PFSK-1 (cell line): ENCODE results near the gene LSAMP.

ENCODE experiments used
- FOXP2 ChIP-seq: optimal IDR thresholded peaks from 2 replicates; pipeline ENCODE3; 2011; ENCODE audit warnings: borderline replicate concordance, control low read depth, inconsistent platforms; ENCODE audit not compliant: insufficient read depth; ENCODE audit errors: extremely low read length, extremely low read depth
- POLR2AphosphoS5 ChIP-seq: IDR thresholded peaks from 2 replicates; pipeline ENCODE4 v1.6.1; 2012; ENCODE audit warnings: low read depth, mild to moderate bottlenecking, control low read depth, low read length, moderate library complexity
- REST ChIP-seq, 2 experiments: IDR thresholded peaks; 2 replicates each; pipeline versions ENCODE4 v1.6.1 to v1.8.0; 2011 to 2012; ENCODE audit warnings: low read depth in 2 of 2, low read length in 2 of 2, control low read depth in 1 of 2, inconsistent platforms in 1 of 2, mild to moderate bottlenecking in 1 of 2, moderate library complexity in 1 of 2; ENCODE audit not compliant: insufficient read depth in 1 of 2
- SIN3A ChIP-seq: IDR thresholded peaks from 2 replicates; pipeline ENCODE4 v1.6.1; 2012; ENCODE audit warnings: mild to moderate bottlenecking, low read length, moderate library complexity, borderline replicate concordance; ENCODE audit not compliant: insufficient read depth
- TAF1 ChIP-seq: IDR thresholded peaks from 2 replicates; pipeline ENCODE4 v1.6.1; 2012; ENCODE audit warnings: low read length, control low read depth, borderline replicate concordance; ENCODE audit not compliant: insufficient read depth

LSAMP gene

GRCh38 chr3:116423374-116423773, 21.9 kb downstream of the LSAMP start:
- TF ChIP-seq REST (IDR thresholded peaks at IDR 0.05; ENCODE audit: insufficient read depth in 1 of 2, low read depth in 2 of 2, low read length in 2 of 2) = no peak
- no peak for TF ChIP-seq POLR2AphosphoS5
- TF ChIP-seq TAF1 = no peak
- TF ChIP-seq FOXP2 = no peak
- TF ChIP-seq SIN3A = no peak

- no peak for TF ChIP-seq REST (IDR thresholded peaks at IDR 0.05; ENCODE audit: insufficient read depth in 1 of 2, low read depth in 2 of 2, low read length in 2 of 2)
- TF ChIP-seq FOXP2 = no peak
- no peak for TF ChIP-seq SIN3A
- no peak for TF ChIP-seq TAF1
- TF ChIP-seq POLR2AphosphoS5 = no peak
These were observed 28.1 kb downstream of the LSAMP start for GRCh38 chr3:116417151-116417550.

- TF ChIP-seq SIN3A (no peak), FOXP2 (no peak), POLR2AphosphoS5 (no peak), TAF1 (no peak), REST (IDR thresholded peaks at IDR 0.05; ENCODE audit: insufficient read depth in 1 of 2, low read depth in 2 of 2, low read length in 2 of 2) (no peak)
These were observed 32.0 kb downstream of the LSAMP start for GRCh38 chr3:116413319-116413718.

- TF ChIP-seq FOXP2 (no peak), REST (IDR thresholded peaks at IDR 0.05; ENCODE audit: insufficient read depth in 1 of 2, low read depth in 2 of 2, low read length in 2 of 2) (no peak), TAF1 (no peak), SIN3A (no peak), POLR2AphosphoS5 (no peak)
These were observed 36.8 kb downstream of the LSAMP start for GRCh38 chr3:116408473-116408872.

- TF ChIP-seq FOXP2 (no peak), SIN3A (no peak), TAF1 (no peak), REST (IDR thresholded peaks at IDR 0.05; ENCODE audit: insufficient read depth in 1 of 2, low read depth in 2 of 2, low read length in 2 of 2) (no peak), POLR2AphosphoS5 (no peak)
These were observed 40.1 kb downstream of the LSAMP start for GRCh38 chr3:116405231-116405630.
